ENCODE measurements around the gene NDUFS3.

GRCh38 chr11:47536915-47537314 is 42.0 kb upstream of the NDUFS3 start:
- TF ChIP-seq, protein P1, sequence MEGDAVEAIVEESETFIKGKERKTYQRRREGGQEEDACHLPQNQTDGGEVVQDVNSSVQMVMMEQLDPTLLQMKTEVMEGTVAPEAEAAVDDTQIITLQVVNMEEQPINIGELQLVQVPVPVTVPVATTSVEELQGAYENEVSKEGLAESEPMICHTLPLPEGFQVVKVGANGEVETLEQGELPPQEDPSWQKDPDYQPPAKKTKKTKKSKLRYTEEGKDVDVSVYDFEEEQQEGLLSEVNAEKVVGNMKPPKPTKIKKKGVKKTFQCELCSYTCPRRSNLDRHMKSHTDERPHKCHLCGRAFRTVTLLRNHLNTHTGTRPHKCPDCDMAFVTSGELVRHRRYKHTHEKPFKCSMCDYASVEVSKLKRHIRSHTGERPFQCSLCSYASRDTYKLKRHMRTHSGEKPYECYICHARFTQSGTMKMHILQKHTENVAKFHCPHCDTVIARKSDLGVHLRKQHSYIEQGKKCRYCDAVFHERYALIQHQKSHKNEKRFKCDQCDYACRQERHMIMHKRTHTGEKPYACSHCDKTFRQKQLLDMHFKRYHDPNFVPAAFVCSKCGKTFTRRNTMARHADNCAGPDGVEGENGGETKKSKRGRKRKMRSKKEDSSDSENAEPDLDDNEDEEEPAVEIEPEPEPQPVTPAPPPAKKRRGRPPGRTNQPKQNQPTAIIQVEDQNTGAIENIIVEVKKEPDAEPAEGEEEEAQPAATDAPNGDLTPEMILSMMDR (IDR thresholded peaks at IDR 0.05): no peak
- TF ChIP-seq POLR2A (IDR thresholded peaks at IDR 0.05) (no peak), EP300 (IDR thresholded peaks at IDR 0.05) (no peak)
